Neural crest cell (in vitro differentiated cells): ENCODE measurements around the gene SERPINE3. TPM values are rescaled to one million over a fixed set of nuclear protein-coding genes. Genes with fewer than 3 reads are reported as not detected.

Source experiments
- DNase-seq: peaks from one replicate; pipeline ENCODE4 v3.0.0; 2021; ENCODE audit warnings: low read depth, mixed read lengths, low spot score
- H3K27ac Mint-ChIP-seq: one replicate; pipeline ENCODE4 v1.8.0; 2021; ENCODE audit warnings: mild to moderate bottlenecking, mixed read lengths; ENCODE audit not compliant: unreplicated experiment
- H3K27me3 Mint-ChIP-seq: 2 replicates; pipeline ENCODE4 v1.8.0; 2021; ENCODE audit warnings: low read depth, mild to moderate bottlenecking, mixed read lengths
- H3K36me3 Mint-ChIP-seq: 2 replicates; pipeline ENCODE4 v1.8.0; 2021; ENCODE audit warnings: low read depth, mild to moderate bottlenecking, mixed read lengths
- H3K4me1 Mint-ChIP-seq: 2 replicates; pipeline ENCODE4 v1.8.0; 2021; ENCODE audit warnings: mixed read lengths
- H3K4me3 Mint-ChIP-seq: one replicate; pipeline ENCODE4 v1.8.0; 2021; ENCODE audit warnings: mild to moderate bottlenecking, mixed read lengths
- H3K9me3 Mint-ChIP-seq: 2 replicates; pipeline ENCODE4 v1.8.0; 2021; ENCODE audit warnings: mixed read lengths
- CTCF ChIP-seq: fragments of 200-600 bp; sonication (generic); conservative IDR thresholded peaks from 2 replicates; pipeline ENCODE4 v1.5.0; 2021; ENCODE audit warnings: antibody characterized with exemption, mild to moderate bottlenecking
- total RNA-seq: library from RNA; stranded (reverse); gene quantifications from 2 replicates; pipeline ENCODE4 v1.2.1, GENCODE V29; 2021

Gene SERPINE3
- total RNA-seq, 1 donor from 2014 or later = not detected

DNA sequence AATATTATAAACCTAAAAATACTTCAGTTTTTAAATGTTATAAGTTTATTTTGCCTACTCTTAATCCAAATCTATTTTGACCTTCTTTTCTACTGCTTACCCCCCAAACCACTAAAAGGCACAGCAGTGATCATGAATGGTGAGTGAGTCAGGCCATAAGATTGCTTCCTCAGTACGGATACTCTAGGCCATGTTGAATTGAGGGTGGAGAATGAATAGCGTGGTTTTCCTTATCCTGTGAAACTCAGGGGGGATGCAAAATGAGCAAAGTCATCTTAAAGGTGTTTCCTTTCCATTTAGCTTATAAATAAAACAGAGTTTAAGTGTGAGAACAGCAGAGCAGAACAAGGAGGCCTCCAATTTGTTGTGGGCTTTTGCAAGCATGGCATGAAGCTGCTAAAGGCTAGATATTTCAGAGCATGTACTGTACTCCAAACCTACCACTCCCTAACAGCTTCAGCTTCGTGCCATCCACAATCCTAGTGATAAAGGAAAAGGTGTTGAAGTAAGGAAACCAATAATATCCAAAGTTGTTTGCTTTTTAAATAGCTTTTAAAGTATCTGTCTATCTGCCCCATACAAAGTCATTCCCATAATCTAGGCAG lies 25.0 kb downstream of the SERPINE3 start:
- TF ChIP-seq CTCF = no peak
- no peak overlapping the region for H3K27ac Mint-ChIP-seq

DNA sequence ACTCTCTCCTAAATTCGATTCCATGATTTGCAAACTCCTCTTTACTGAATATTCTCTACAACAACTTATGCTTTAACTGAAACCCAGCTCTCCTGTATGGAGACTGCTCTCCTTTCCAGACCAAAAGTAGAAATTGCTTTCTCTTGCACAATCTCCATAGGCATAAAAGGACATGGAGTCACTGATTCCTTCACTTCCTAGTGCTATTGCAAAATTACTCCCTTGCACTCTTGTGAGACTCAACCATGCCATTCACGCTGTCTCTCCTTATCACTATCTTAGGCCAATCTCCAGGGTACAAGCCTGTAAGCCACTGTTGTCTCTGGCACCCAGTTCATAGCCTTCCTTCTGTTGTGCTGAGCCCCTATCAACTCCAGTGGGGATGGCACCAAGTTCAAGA lies 30.6 kb downstream of the SERPINE3 start:
- DNase-seq = no peak
- no peaks in the 10 kb centered on the region for H3K27me3 Mint-ChIP-seq
- no peaks in the 10 kb centered on the region for H3K9me3 Mint-ChIP-seq
- H3K36me3 Mint-ChIP-seq = peaks cover 17% of the 10 kb centered on the region
- H3K4me3 Mint-ChIP-seq = no peak overlapping the region
- no peaks in the 10 kb centered on the region for H3K4me1 Mint-ChIP-seq
- no peak for TF ChIP-seq CTCF
- no peak overlapping the region for H3K27ac Mint-ChIP-seq

More for the DNA sequence above, 25.0 kb downstream of the SERPINE3 start:
- Mint-ChIP-seq H3K27me3 (no peaks in the 10 kb centered on the region), H3K36me3 (peaks cover 17% of the 10 kb centered on the region), H3K4me3 (no peak overlapping the region), H3K4me1 (no peaks in the 10 kb centered on the region), H3K9me3 (no peaks in the 10 kb centered on the region)
- no peak for DNase-seq

DNA sequence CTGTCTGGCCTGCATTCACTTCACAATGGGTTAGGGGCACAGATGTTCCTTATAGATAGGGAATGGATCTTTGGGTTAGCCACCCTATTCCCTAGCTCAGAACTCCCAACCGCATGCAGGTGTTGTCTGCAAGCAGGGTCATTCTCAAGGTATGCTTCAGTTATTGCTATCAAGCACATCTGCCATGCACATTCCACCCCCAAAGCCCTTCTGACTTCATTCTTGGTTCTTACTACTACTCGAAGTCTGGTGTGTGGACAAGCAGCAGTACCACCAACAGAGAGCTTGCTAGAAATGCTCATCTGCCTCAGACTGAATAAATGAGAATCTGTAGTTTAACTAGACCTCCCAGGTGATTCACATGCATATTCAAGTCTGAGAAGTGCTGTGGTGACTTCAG lies 31.3 kb downstream of the SERPINE3 start:
- Mint-ChIP-seq H3K4me3 (no peak overlapping the region), H3K9me3 (no peaks in the 10 kb centered on the region), H3K27ac (no peak overlapping the region), H3K36me3 (peaks cover 17% of the 10 kb centered on the region), H3K27me3 (no peaks in the 10 kb centered on the region), H3K4me1 (no peaks in the 10 kb centered on the region)
- no peak for DNase-seq
- TF ChIP-seq CTCF = no peak

- peaks cover 18% of the 10 kb centered on the region for H3K36me3 Mint-ChIP-seq
- no peak for TF ChIP-seq CTCF
- no peaks in the 10 kb centered on the region for H3K9me3 Mint-ChIP-seq
- no peaks in the 10 kb centered on the region for H3K27me3 Mint-ChIP-seq
- H3K27ac Mint-ChIP-seq = no peak overlapping the region
- no peak overlapping the region for H3K4me3 Mint-ChIP-seq
- no peaks in the 10 kb centered on the region for H3K4me1 Mint-ChIP-seq
- DNase-seq = no peak
Measured at GRCh38 chr13:51371768-51372399, 32.4 kb downstream of the SERPINE3 start.

GRCh38 chr13:51373451-51373850 lies 34.0 kb downstream of the SERPINE3 start:
- H3K4me1 Mint-ChIP-seq = no peaks in the 10 kb centered on the region
- H3K4me3 Mint-ChIP-seq = no peak overlapping the region
- peaks cover 22% of the 10 kb centered on the region for H3K36me3 Mint-ChIP-seq
- TF ChIP-seq CTCF = no peak
- no peaks in the 10 kb centered on the region for H3K27me3 Mint-ChIP-seq
- no peaks in the 10 kb centered on the region for H3K9me3 Mint-ChIP-seq
- H3K27ac Mint-ChIP-seq = no peak overlapping the region
- DNase-seq = no peak
